DOHH2 (cell line): ENCODE measurements around the gene KIAA1549.

Experiments
- H3F3A ChIP-seq: fragments of 200-600 bp; sonication (generic), shearing (Covaris generic); 2 replicates; pipeline ENCODE4 v1.6.0; 2016; ENCODE audit warnings: antibody characterized with exemption, mild to moderate bottlenecking; ENCODE audit not compliant: control insufficient read depth, insufficient read depth
- H3K27ac ChIP-seq: fragments of 200-600 bp; sonication (generic); 2 replicates; pipeline ENCODE4 v1.5.1; 2014; ENCODE audit warnings: low read depth, mild to moderate bottlenecking, low read length, moderate library complexity
- H3K27me3 ChIP-seq: fragments of 200-600 bp; sonication (generic); 2 replicates; pipeline ENCODE4 v1.6.1; 2014; ENCODE audit warnings: mild to moderate bottlenecking, low read length, mixed read lengths; ENCODE audit not compliant: control insufficient read depth
- H3K36me3 ChIP-seq: fragments of 200-600 bp; sonication (generic); 2 replicates; pipeline ENCODE4 v1.6.1; 2014; ENCODE audit warnings: mild to moderate bottlenecking, low read length, moderate library complexity, mixed read lengths; ENCODE audit not compliant: control insufficient read depth
- H3K4me1 ChIP-seq: fragments of 200-600 bp; sonication (generic); 2 replicates; pipeline ENCODE4 v1.6.1; 2014; ENCODE audit warnings: mild to moderate bottlenecking, low read length, mixed read lengths; ENCODE audit not compliant: control insufficient read depth
- H3K4me2 ChIP-seq: fragments of 200-600 bp; sonication (generic); 2 replicates; pipeline ENCODE4 v1.6.0; 2014; ENCODE audit warnings: mild to moderate bottlenecking, low read length, moderate library complexity
- H3K4me3 ChIP-seq: fragments of 200-600 bp; sonication (generic); 2 replicates; pipeline ENCODE4 v1.5.1; 2014; ENCODE audit warnings: mild to moderate bottlenecking, low read length, mixed read lengths
- H3K79me2 ChIP-seq: fragments of 200-600 bp; sonication (generic); 2 replicates; pipeline ENCODE4 v1.6.1; 2014; ENCODE audit warnings: mild to moderate bottlenecking, low read length, mixed read lengths; ENCODE audit not compliant: control insufficient read depth
- H3K9me2 ChIP-seq: fragments of 200-600 bp; sonication (generic); replicated peaks from 2 replicates; pipeline ENCODE4 v1.6.1; 2014; ENCODE audit warnings: mild to moderate bottlenecking, low read length, mixed read lengths; ENCODE audit not compliant: control insufficient read depth
- H3K9me3 ChIP-seq: fragments of 200-600 bp; sonication (generic); 2 replicates; pipeline ENCODE4 v1.6.1; 2014; ENCODE audit warnings: antibody characterized with exemption, low read length, mixed read lengths; ENCODE audit not compliant: control insufficient read depth, insufficient read depth
- H4K20me1 ChIP-seq: fragments of 200-600 bp; sonication (generic); 2 replicates; pipeline ENCODE4 v1.6.0; 2014; ENCODE audit warnings: low read depth, mild to moderate bottlenecking, antibody characterized with exemption, low read length, moderate library complexity; ENCODE audit not compliant: control insufficient read depth, insufficient read depth
- EZH2phosphoT487 ChIP-seq: fragments of 200-600 bp; sonication (generic); IDR thresholded peaks from 2 replicates; pipeline ENCODE4 v1.6.1; 2017; ENCODE audit warnings: borderline replicate concordance, mild to moderate bottlenecking, antibody characterized with exemption, low read length, moderate library complexity, mixed read lengths
- TF ChIP-seq, protein P1 (sequence below): fragments of 200-600 bp; sonication (generic); IDR thresholded peaks from one replicate; pipeline ENCODE4 v1.5.1; 2014; ENCODE audit warnings: antibody characterized with exemption, mild to moderate bottlenecking, low read depth, low read length; ENCODE audit not compliant: poor library complexity, severe bottlenecking

The KIAA1549 gene

DNA sequence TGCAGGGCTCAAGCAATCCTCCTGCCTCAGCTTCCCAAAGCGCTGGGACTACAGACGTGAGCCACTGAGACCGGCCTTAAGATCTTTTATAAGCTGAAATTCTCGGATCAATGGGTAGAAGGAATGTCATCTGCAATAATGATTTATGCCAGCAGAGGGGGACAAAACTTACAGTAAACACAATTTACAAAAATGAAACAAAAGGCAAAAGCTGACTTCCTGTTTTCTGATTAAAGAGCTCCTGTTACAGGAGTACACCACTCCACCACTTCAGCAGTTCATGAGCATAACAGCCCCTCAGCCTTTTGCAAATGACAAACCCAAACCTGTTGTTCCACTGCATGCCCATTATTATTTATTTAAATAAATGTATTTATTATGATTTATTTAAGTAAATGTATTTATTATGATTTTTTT is 94.7 kb downstream of the KIAA1549 start:
- H3K4me1 ChIP-seq, result no peaks in the 10 kb centered on the region
- H3K4me2 ChIP-seq, result no peak overlapping the region
- no peaks in the 10 kb centered on the region for H3K9me2 ChIP-seq
- no peaks in the 10 kb centered on the region for H3K27me3 ChIP-seq
- H4K20me1 ChIP-seq, result no peaks in the 10 kb centered on the region
- H3F3A ChIP-seq, result no peaks in the 10 kb centered on the region
- no peaks in the 10 kb centered on the region for H3K79me2 ChIP-seq
- H3K27ac ChIP-seq, result no peak overlapping the region
- TF ChIP-seq EZH2phosphoT487, result no peak
- TF ChIP-seq, protein P1, sequence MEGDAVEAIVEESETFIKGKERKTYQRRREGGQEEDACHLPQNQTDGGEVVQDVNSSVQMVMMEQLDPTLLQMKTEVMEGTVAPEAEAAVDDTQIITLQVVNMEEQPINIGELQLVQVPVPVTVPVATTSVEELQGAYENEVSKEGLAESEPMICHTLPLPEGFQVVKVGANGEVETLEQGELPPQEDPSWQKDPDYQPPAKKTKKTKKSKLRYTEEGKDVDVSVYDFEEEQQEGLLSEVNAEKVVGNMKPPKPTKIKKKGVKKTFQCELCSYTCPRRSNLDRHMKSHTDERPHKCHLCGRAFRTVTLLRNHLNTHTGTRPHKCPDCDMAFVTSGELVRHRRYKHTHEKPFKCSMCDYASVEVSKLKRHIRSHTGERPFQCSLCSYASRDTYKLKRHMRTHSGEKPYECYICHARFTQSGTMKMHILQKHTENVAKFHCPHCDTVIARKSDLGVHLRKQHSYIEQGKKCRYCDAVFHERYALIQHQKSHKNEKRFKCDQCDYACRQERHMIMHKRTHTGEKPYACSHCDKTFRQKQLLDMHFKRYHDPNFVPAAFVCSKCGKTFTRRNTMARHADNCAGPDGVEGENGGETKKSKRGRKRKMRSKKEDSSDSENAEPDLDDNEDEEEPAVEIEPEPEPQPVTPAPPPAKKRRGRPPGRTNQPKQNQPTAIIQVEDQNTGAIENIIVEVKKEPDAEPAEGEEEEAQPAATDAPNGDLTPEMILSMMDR, result peak; percentile 83
- H3K36me3 ChIP-seq, result no peaks in the 10 kb centered on the region
- no peak overlapping the region for H3K4me3 ChIP-seq
- no peaks in the 10 kb centered on the region for H3K9me3 ChIP-seq

DNA sequence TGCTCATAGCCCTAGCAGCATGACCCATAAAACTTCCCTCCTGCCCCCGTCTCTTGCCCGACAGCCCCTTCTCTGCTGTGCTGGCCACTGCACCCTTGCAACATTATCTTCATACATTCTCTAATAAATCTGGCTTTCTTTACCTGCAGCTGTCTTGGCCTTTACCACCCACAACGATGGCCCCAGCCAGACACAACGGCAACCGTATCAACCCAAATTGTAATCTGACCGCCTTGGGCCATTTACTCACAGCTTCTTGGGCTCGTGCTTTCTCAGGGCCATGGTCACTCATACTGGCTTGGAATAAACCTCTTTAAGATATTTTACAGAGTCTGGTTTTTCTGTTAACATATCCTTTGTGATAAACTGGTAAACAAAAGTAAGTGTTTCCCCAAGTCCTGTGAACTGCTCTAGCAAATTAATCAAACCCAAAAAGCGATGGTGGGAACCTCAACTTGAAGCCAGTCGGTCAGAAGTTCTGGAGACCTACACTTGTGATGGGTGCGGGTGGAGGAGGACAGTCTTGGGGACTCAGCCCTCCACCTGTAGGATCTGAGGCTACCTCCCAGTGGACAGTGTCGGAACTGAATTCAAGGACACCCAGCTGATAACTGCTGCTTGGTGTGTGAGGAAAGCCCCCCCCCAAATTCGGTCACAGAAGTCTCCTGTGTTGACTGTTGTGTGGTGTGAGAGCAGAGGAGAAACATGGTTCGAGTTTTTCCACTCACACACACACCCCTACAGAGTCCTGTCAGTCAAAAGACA is 95.6 kb downstream of the KIAA1549 start:
- Histone ChIP-seq H3K4me3 (no peak overlapping the region), H3K79me2 (no peaks in the 10 kb centered on the region), H3K4me2 (no peak overlapping the region), H3F3A (no peaks in the 10 kb centered on the region), H3K36me3 (no peaks in the 10 kb centered on the region), H3K9me3 (no peaks in the 10 kb centered on the region), H3K27me3 (no peaks in the 10 kb centered on the region), H3K4me1 (no peaks in the 10 kb centered on the region), H3K9me2 (no peaks in the 10 kb centered on the region), H4K20me1 (no peaks in the 10 kb centered on the region), H3K27ac (no peak overlapping the region)
- TF ChIP-seq, protein P1, result no peak
- no peak for TF ChIP-seq EZH2phosphoT487

DNA sequence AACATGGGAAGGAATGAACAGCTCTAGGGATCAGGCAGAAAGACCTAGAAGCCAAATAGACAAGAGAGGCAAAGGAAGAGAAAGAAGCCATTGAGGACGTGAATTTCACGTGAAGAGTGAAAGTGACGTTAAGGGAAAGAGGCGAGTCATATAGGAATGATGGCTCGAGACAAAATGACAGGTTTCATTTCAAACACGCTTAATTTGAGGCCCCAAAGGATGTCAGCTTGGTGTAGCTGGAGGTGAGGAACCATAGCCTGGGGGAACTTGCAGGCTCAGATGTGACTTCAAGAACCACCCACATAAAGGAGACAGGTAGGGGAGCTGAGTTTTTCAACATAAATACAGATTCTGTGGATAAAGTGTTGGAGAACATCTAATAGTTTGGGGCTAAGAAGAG is 98.9 kb downstream of the KIAA1549 start:
- H3K4me1 ChIP-seq, result no peaks in the 10 kb centered on the region
- no peak for TF ChIP-seq EZH2phosphoT487
- TF ChIP-seq, protein P1, result no peak
- no peak overlapping the region for H3K4me2 ChIP-seq
- no peak overlapping the region for H3K4me3 ChIP-seq
- H3K79me2 ChIP-seq, result no peaks in the 10 kb centered on the region
- H3K36me3 ChIP-seq, result no peaks in the 10 kb centered on the region
- H3K27me3 ChIP-seq, result no peaks in the 10 kb centered on the region
- no peak overlapping the region for H3K27ac ChIP-seq
- no peaks in the 10 kb centered on the region for H3F3A ChIP-seq
- no peaks in the 10 kb centered on the region for H3K9me3 ChIP-seq
- no peaks in the 10 kb centered on the region for H3K9me2 ChIP-seq
- H4K20me1 ChIP-seq, result no peaks in the 10 kb centered on the region
